Liver (tissue), 9 donors: ENCODE results near the gene ZNF408. TPM values are rescaled to one million over a fixed set of nuclear protein-coding genes. Genes with fewer than 3 reads are reported as not detected.

Experiments used
- DNase-seq: peaks from one replicate; pipeline ENCODE4 v3.0.0-alpha.2; 2017; ENCODE audit warnings: low spot score
- H3K27ac ChIP-seq, 2 donors: one replicate each; pipeline ENCODE4 v1.7.0; 2013; ENCODE audit warnings: inconsistent platforms in 2 of 2, low read length in 2 of 2, control low read depth in 1 of 2, low read depth in 1 of 2, mild to moderate bottlenecking in 1 of 2
- H3K27me3 ChIP-seq, 4 donors: one replicate each; pipeline versions ENCODE4 v1.6.1 to v1.7.0; 2013; ENCODE audit warnings: low read length in 3 of 4, inconsistent platforms in 1 of 4, mild to moderate bottlenecking in 1 of 4, moderate library complexity in 1 of 4; ENCODE audit not compliant: control insufficient read depth in 4 of 4, insufficient read depth in 4 of 4
- H3K36me3 ChIP-seq, 4 donors: one replicate each; pipeline versions ENCODE4 v1.6.1 to v1.7.0; 2013; ENCODE audit warnings: low read length in 3 of 4, mild to moderate bottlenecking in 3 of 4, low read depth in 1 of 4, moderate library complexity in 1 of 4; ENCODE audit not compliant: control insufficient read depth in 4 of 4, insufficient read depth in 3 of 4
- H3K4me1 ChIP-seq, 4 donors: one replicate each; pipeline versions ENCODE4 v1.6.1 to v1.7.0; 2013; ENCODE audit warnings: low read length in 3 of 4, mild to moderate bottlenecking in 3 of 4, moderate library complexity in 1 of 4; ENCODE audit not compliant: control insufficient read depth in 4 of 4, insufficient read depth in 4 of 4
- H3K4me3 ChIP-seq, 3 donors: one replicate each; pipeline versions ENCODE4 v1.6.1 to v1.7.0; 2013; ENCODE audit warnings: low read length in 3 of 3, control low read depth in 1 of 3, low read depth in 1 of 3, mild to moderate bottlenecking in 1 of 3
- H3K9ac ChIP-seq, 2 donors: one replicate each; pipeline ENCODE4 v1.7.0; 2013; ENCODE audit warnings: low read length in 2 of 2, mild to moderate bottlenecking in 2 of 2, moderate library complexity in 2 of 2, control low read depth in 1 of 2, low read depth in 1 of 2
- H3K9me3 ChIP-seq, 4 donors: one replicate each; pipeline versions ENCODE4 v1.6.1 to v1.7.0; 2013; ENCODE audit warnings: low read length in 3 of 4; ENCODE audit not compliant: control insufficient read depth in 4 of 4
- EGR1 ChIP-seq, 2 donors: IDR thresholded peaks; 2 replicates each; pipeline ENCODE4 v1.6.1; 2016 to 2018; ENCODE audit warnings: antibody characterized with exemption in 2 of 2, low read depth in 2 of 2
- FOXA1 ChIP-seq: IDR thresholded peaks from 2 replicates; pipeline ENCODE4 v1.6.1; 2016; ENCODE audit warnings: antibody characterized with exemption
- FOXA2 ChIP-seq: IDR thresholded peaks from 2 replicates; pipeline ENCODE4 v1.6.1; 2016; ENCODE audit warnings: antibody characterized with exemption
- GABPA ChIP-seq, 2 donors: IDR thresholded peaks in 1 of 2; conservative IDR thresholded peaks in 1 of 2; 2 replicates each; pipeline ENCODE4 v1.6.1; 2016; ENCODE audit warnings: antibody characterized with exemption in 2 of 2, mild to moderate bottlenecking in 1 of 2, moderate library complexity in 1 of 2
- HNF4A ChIP-seq, 2 donors: conservative IDR thresholded peaks; 2 replicates each; pipeline ENCODE4 v1.6.1; 2016; ENCODE audit warnings: antibody characterized with exemption in 2 of 2, mild to moderate bottlenecking in 2 of 2
- HNF4G ChIP-seq: IDR thresholded peaks from 2 replicates; pipeline ENCODE4 v1.6.1; 2016; ENCODE audit warnings: antibody characterized with exemption
- JUND ChIP-seq, 2 donors: IDR thresholded peaks; 2 replicates each; pipeline ENCODE4 v1.6.1; 2016; ENCODE audit warnings: antibody characterized with exemption in 2 of 2
- MAX ChIP-seq: IDR thresholded peaks from 2 replicates; pipeline ENCODE4 v1.6.1; 2016; ENCODE audit warnings: antibody characterized with exemption
- NR2F2 ChIP-seq: IDR thresholded peaks from 2 replicates; pipeline ENCODE4 v1.6.1; 2016; ENCODE audit warnings: antibody characterized with exemption
- RAD21 ChIP-seq, 2 donors: IDR thresholded peaks; 2 replicates each; pipeline ENCODE4 v1.6.1; 2016; ENCODE audit warnings: antibody characterized with exemption in 2 of 2, mild to moderate bottlenecking in 2 of 2
- REST ChIP-seq: IDR thresholded peaks from 2 replicates; pipeline ENCODE4 v1.6.1; 2016; ENCODE audit warnings: antibody characterized with exemption, mild to moderate bottlenecking
- RXRA ChIP-seq, 2 donors: IDR thresholded peaks; 2 replicates each; pipeline ENCODE4 v1.6.1; 2017 to 2018; ENCODE audit warnings: antibody characterized with exemption in 2 of 2, mild to moderate bottlenecking in 1 of 2
- SP1 ChIP-seq: IDR thresholded peaks from 2 replicates; pipeline ENCODE4 v1.6.1; 2018; ENCODE audit warnings: antibody characterized with exemption, mild to moderate bottlenecking
- TAF1 ChIP-seq: conservative IDR thresholded peaks from 2 replicates; pipeline ENCODE4 v1.6.1; 2016; ENCODE audit warnings: antibody characterized with exemption, mild to moderate bottlenecking
- YY1 ChIP-seq: IDR thresholded peaks from 2 replicates; pipeline ENCODE4 v1.6.1; 2016; ENCODE audit warnings: antibody characterized with exemption, mild to moderate bottlenecking
- WGBS: extraction: QIAGEN DNeasy Blood & Tissue Kit; methylation state at CpG from one replicate; pipeline ENCODE4 v1.1.7; 2013; 5-methylcytosine and 5-hydroxymethylcytosine counted together
- polyA plus RNA-seq, 2 donors: library from polyadenylated mRNA; stranded (reverse) in 1 of 2; unstranded in 1 of 2; fragments of 200-250 nt in 1 of 2; fragments of >200 nt in 1 of 2; fragmentation: Nextera tagmentation in 1 of 2; extraction: Ambion mirVana in 1 of 2; gene quantifications; one replicate each; pipeline versions ENCODE4 v1.2.1 to v1.2.3, GENCODE V29; 2013 to 2015
- total RNA-seq, 2 donors: library from RNA; depleted of rRNA; stranded (reverse); fragments of >200 nt; gene quantifications; one replicate each; pipeline ENCODE4 v1.2.3, GENCODE V29; 2014
- TF ChIP-seq, protein P1 (sequence below): IDR thresholded peaks from 2 replicates; pipeline ENCODE4 v1.6.1; 2016; ENCODE audit warnings: antibody characterized with exemption
- TF ChIP-seq, protein P2 (sequence below): fragments of 150-350 bp; IDR thresholded peaks from 2 replicates; pipeline ENCODE4 v1.5.1; 2017; ENCODE audit warnings: improper control_type of control experiment, low read depth, low read length; ENCODE audit not compliant: missing input control
- TF ChIP-seq, protein P3 (sequence below): IDR thresholded peaks from 2 replicates; pipeline ENCODE4 v1.6.1; 2016; ENCODE audit warnings: antibody characterized with exemption
- donor health status: healthy.
- donor health status: healthy.
- donor health status: healthy.
- donor health status: healthy.
- donor health status: healthy.

Gene ZNF408
- total and polyA plus RNA-seq, 4 donors, result 3.4 to 8.4 (median 5.5) TPM

DNA sequence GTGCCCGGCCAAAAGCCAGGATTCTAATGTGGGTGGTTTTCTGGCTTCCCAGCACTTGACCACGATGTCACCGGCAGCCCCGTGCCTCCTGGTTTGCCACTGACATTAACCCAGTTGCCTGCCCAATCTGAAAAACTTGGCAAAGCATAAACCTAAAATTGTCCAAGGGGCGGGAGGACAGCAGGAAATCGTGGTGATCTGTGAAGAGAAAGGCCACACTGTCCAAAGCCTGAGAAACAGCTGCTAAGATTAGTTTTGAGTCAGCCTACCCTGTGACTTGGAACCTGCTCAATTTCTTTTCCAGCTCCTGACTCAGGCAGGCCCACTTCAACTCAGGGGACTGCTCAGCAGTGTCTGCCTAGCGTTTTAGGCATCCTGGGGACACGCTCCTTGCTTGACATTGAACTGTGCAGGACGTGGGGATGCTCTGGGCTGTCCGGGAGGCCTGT is 10.0 kb downstream of the ZNF408 start:
- no peaks in the 10 kb centered on the region for H3K27me3 ChIP-seq
- peaks cover 2 to 11% (median 6%) of the 10 kb centered on the region in 4 donors for H3K36me3 ChIP-seq
- no peak overlapping the region for H3K9ac ChIP-seq
- no peak overlapping the region for H3K4me3 ChIP-seq
- no peaks in the 10 kb centered on the region for H3K9me3 ChIP-seq
- TF ChIP-seq RAD21 (IDR thresholded peaks at IDR 0.05) (no peak), FOXA2 (no peak), RXRA (IDR thresholded peaks at IDR 0.05) (peak; percentile 46 to 68), REST (no peak), TAF1 (no peak), GABPA (IDR thresholded peaks at IDR 0.05 in 1 of 2, conservative IDR thresholded peaks at IDR 0.05 in 1 of 2) (peak in 1 of 2 donors; percentile 38), HNF4G (no peak), EGR1 (IDR thresholded peaks at IDR 0.05; ENCODE audit: low read depth in 2 of 2) (no peak), SP1 (peak; percentile 56), MAX (no peak), NR2F2 (peak; percentile 63), HNF4A (conservative IDR thresholded peaks at IDR 0.05) (peak; percentile 36 to 37), FOXA1 (no peak), JUND (IDR thresholded peaks at IDR 0.05) (no peak)
- TF ChIP-seq, protein P1, sequence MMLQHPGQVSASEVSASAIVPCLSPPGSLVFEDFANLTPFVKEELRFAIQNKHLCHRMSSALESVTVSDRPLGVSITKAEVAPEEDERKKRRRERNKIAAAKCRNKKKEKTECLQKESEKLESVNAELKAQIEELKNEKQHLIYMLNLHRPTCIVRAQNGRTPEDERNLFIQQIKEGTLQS, result no peak
- TF ChIP-seq, protein P2, sequence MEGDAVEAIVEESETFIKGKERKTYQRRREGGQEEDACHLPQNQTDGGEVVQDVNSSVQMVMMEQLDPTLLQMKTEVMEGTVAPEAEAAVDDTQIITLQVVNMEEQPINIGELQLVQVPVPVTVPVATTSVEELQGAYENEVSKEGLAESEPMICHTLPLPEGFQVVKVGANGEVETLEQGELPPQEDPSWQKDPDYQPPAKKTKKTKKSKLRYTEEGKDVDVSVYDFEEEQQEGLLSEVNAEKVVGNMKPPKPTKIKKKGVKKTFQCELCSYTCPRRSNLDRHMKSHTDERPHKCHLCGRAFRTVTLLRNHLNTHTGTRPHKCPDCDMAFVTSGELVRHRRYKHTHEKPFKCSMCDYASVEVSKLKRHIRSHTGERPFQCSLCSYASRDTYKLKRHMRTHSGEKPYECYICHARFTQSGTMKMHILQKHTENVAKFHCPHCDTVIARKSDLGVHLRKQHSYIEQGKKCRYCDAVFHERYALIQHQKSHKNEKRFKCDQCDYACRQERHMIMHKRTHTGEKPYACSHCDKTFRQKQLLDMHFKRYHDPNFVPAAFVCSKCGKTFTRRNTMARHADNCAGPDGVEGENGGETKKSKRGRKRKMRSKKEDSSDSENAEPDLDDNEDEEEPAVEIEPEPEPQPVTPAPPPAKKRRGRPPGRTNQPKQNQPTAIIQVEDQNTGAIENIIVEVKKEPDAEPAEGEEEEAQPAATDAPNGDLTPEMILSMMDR, result no peak
- 48% methylated on average over 10 of the region's 10 CpGs for WGBS
- DNase-seq, result no peak
- peaks cover 0 to 13% (median 5%) of the 10 kb centered on the region in 4 donors for H3K4me1 ChIP-seq
- peak overlapping the region; percentile 85 to 92 for H3K27ac ChIP-seq

DNA sequence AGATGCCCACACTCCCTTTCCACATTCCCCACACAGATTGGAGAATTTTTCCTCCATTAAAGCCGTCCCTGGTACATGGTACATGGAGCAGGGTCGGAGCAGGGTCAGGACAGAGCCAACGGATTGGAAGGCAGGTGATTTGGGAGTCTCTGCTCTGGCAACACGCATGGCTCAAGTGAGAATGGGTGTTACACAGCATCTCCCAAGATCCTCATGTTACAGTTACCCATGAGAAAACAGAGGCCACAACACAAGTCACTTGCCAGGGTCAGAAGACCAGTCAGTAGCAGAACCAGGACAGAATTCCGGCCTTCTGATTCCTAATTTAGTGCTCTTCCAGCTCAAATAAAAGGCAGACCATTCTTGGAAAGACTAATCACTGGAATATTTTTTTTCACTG is 10.5 kb downstream of the ZNF408 start:
- Histone ChIP-seq H3K27ac (peak overlapping the region; percentile 85 to 92), H3K9me3 (no peaks in the 10 kb centered on the region), H3K4me1 (peaks cover 0 to 13% (median 5%) of the 10 kb centered on the region in 4 donors), H3K9ac (no peak overlapping the region), H3K36me3 (peaks cover 0 to 8% (median 4%) of the 10 kb centered on the region in 4 donors), H3K27me3 (no peaks in the 10 kb centered on the region), H3K4me3 (no peak overlapping the region)
- no peak for DNase-seq
- 81% methylated on average over 5 of the region's 5 CpGs for WGBS
- no peak for TF ChIP-seq GABPA (IDR thresholded peaks at IDR 0.05 in 1 of 2, conservative IDR thresholded peaks at IDR 0.05 in 1 of 2)
- TF ChIP-seq FOXA1, result no peak
- no peak for TF ChIP-seq HNF4A (conservative IDR thresholded peaks at IDR 0.05)
- TF ChIP-seq, protein P3, sequence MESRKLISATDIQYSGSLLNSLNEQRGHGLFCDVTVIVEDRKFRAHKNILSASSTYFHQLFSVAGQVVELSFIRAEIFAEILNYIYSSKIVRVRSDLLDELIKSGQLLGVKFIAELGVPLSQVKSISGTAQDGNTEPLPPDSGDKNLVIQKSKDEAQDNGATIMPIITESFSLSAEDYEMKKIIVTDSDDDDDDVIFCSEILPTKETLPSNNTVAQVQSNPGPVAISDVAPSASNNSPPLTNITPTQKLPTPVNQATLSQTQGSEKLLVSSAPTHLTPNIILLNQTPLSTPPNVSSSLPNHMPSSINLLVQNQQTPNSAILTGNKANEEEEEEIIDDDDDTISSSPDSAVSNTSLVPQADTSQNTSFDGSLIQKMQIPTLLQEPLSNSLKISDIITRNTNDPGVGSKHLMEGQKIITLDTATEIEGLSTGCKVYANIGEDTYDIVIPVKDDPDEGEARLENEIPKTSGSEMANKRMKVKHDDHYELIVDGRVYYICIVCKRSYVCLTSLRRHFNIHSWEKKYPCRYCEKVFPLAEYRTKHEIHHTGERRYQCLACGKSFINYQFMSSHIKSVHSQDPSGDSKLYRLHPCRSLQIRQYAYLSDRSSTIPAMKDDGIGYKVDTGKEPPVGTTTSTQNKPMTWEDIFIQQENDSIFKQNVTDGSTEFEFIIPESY, result no peak
- TF ChIP-seq NR2F2, result no peak
- TF ChIP-seq, protein P1, result no peak
- TF ChIP-seq TAF1, result no peak
- no peak for TF ChIP-seq YY1
- TF ChIP-seq RAD21 (IDR thresholded peaks at IDR 0.05), result no peak
- TF ChIP-seq JUND (IDR thresholded peaks at IDR 0.05), result no peak
- no peak for TF ChIP-seq MAX
- TF ChIP-seq, protein P2, result no peak
